Measurements from ENCODE around the gene ANKRD10.

DNA sequence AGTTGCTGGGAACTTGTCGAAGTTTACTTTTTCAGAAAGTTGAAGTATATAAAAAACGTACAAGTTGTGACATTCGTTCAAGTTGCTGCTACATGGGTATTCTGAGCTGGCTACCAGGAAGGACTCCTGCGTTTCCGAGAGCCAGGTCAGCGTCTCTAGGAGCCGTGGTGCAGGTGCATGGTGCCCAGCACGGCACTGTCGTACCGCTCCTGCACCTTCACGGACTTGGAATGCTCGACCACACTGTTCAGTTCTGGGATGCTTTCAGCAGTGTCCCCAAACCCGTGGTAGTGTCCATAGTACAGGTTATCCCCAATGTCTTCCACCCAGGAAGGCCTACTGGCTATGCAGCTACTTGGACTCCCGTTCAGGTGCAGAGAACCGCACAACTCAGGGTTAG, 35.4 kb downstream of the ANKRD10 start:
- TF ChIP-seq, protein P1, sequence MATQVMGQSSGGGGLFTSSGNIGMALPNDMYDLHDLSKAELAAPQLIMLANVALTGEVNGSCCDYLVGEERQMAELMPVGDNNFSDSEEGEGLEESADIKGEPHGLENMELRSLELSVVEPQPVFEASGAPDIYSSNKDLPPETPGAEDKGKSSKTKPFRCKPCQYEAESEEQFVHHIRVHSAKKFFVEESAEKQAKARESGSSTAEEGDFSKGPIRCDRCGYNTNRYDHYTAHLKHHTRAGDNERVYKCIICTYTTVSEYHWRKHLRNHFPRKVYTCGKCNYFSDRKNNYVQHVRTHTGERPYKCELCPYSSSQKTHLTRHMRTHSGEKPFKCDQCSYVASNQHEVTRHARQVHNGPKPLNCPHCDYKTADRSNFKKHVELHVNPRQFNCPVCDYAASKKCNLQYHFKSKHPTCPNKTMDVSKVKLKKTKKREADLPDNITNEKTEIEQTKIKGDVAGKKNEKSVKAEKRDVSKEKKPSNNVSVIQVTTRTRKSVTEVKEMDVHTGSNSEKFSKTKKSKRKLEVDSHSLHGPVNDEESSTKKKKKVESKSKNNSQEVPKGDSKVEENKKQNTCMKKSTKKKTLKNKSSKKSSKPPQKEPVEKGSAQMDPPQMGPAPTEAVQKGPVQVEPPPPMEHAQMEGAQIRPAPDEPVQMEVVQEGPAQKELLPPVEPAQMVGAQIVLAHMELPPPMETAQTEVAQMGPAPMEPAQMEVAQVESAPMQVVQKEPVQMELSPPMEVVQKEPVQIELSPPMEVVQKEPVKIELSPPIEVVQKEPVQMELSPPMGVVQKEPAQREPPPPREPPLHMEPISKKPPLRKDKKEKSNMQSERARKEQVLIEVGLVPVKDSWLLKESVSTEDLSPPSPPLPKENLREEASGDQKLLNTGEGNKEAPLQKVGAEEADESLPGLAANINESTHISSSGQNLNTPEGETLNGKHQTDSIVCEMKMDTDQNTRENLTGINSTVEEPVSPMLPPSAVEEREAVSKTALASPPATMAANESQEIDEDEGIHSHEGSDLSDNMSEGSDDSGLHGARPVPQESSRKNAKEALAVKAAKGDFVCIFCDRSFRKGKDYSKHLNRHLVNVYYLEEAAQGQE (IDR thresholded peaks at IDR 0.05; ENCODE audit: unreplicated experiment), result no peak
- TF ChIP-seq, protein P2, sequence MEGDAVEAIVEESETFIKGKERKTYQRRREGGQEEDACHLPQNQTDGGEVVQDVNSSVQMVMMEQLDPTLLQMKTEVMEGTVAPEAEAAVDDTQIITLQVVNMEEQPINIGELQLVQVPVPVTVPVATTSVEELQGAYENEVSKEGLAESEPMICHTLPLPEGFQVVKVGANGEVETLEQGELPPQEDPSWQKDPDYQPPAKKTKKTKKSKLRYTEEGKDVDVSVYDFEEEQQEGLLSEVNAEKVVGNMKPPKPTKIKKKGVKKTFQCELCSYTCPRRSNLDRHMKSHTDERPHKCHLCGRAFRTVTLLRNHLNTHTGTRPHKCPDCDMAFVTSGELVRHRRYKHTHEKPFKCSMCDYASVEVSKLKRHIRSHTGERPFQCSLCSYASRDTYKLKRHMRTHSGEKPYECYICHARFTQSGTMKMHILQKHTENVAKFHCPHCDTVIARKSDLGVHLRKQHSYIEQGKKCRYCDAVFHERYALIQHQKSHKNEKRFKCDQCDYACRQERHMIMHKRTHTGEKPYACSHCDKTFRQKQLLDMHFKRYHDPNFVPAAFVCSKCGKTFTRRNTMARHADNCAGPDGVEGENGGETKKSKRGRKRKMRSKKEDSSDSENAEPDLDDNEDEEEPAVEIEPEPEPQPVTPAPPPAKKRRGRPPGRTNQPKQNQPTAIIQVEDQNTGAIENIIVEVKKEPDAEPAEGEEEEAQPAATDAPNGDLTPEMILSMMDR (conservative IDR thresholded peaks at IDR 0.05; ENCODE audit: low read depth in 2 of 2), result no peak
- TF ChIP-seq EZH2 (IDR thresholded peaks at IDR 0.05; ENCODE audit: low read depth, unreplicated experiment) (no peak), EZH2phosphoT487 (IDR thresholded peaks at IDR 0.05; ENCODE audit: unreplicated experiment) (no peak), JUNB (IDR thresholded peaks at IDR 0.05; ENCODE audit: unreplicated experiment) (no peak), CREB1 (CRISPR knock-in tag; IDR thresholded peaks at IDR 0.05; ENCODE audit: low read depth) (no peak), POLR2AphosphoS5 (IDR thresholded peaks at IDR 0.05; ENCODE audit: low read depth) (no peak)
- TF ChIP-seq, protein P3, sequence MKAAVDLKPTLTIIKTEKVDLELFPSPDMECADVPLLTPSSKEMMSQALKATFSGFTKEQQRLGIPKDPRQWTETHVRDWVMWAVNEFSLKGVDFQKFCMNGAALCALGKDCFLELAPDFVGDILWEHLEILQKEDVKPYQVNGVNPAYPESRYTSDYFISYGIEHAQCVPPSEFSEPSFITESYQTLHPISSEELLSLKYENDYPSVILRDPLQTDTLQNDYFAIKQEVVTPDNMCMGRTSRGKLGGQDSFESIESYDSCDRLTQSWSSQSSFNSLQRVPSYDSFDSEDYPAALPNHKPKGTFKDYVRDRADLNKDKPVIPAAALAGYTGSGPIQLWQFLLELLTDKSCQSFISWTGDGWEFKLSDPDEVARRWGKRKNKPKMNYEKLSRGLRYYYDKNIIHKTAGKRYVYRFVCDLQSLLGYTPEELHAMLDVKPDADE (IDR thresholded peaks at IDR 0.05), result no peak
